HG03196 (cell line): ENCODE measurements around the gene ZYG11B.
"Not testable (repeated sequence)": the region's sequence is repeated elsewhere in the genome, so short reads cannot be mapped to it uniquely, and the experiment has no call there.

Experiments used
- ATAC-seq: cut with Tn5 transposase; IDR thresholded peaks from one replicate; pipeline ENCODE4 v1.9.1; 2021; ENCODE audit not compliant: unreplicated experiment

ZYG11B gene

GRCh38 chr1:52726265-52727113 lies at the start of gene ZYG11B:
Gene ZYG11B, plus strand, starts transcription at chr1:52726453. Its CDS starts 201 bp downstream, at chr1:52726654.
- ATAC-seq = peak; percentile 90

GRCh38 chr1:52677076-52677806 lies 49.0 kb upstream of the ZYG11B start:
- ATAC-seq = no peak

- no peak for ATAC-seq
These were observed 47.2 kb upstream of the ZYG11B start for GRCh38 chr1:52679048-52679447.

- ATAC-seq = no peak
These were observed 46.8 kb upstream of the ZYG11B start for GRCh38 chr1:52679498-52679897.

- no peak for ATAC-seq
These were observed 45.9 kb upstream of the ZYG11B start for GRCh38 chr1:52680353-52680752.

GRCh38 chr1:52681136-52681535 lies 45.1 kb upstream of the ZYG11B start:
- ATAC-seq = no peak

GRCh38 chr1:52683367-52683940 lies 42.8 kb upstream of the ZYG11B start:
- ATAC-seq = no peak

- no peak for ATAC-seq
These were observed 41.7 kb upstream of the ZYG11B start for GRCh38 chr1:52684545-52684944.

- ATAC-seq = peak; percentile 85
These were observed 39.9 kb upstream of the ZYG11B start for GRCh38 chr1:52686261-52686751.

- no peak for ATAC-seq
These were observed 39.4 kb upstream of the ZYG11B start for GRCh38 chr1:52686830-52687229.

- ATAC-seq = no peak
These were observed 34.4 kb upstream of the ZYG11B start for GRCh38 chr1:52691821-52692220.

GRCh38 chr1:52692697-52693096 lies 33.6 kb upstream of the ZYG11B start:
- ATAC-seq = no peak

GRCh38 chr1:52693351-52693750 lies 32.9 kb upstream of the ZYG11B start:
- ATAC-seq = not testable (repeated sequence)

GRCh38 chr1:52693843-52694242 lies 32.4 kb upstream of the ZYG11B start:
- no peak for ATAC-seq

- ATAC-seq = no peak
These were observed 30.6 kb upstream of the ZYG11B start for GRCh38 chr1:52695627-52696026.

GRCh38 chr1:52697795-52698674 lies 28.2 kb upstream of the ZYG11B start, which contains the start of gene COA7:
Gene COA7, minus strand, starts transcription at chr1:52698347. Its CDS starts 21 bp downstream, at chr1:52698326.
- ATAC-seq = peak; percentile 52

GRCh38 chr1:52702886-52703787 lies 23.1 kb upstream of the ZYG11B start:
- ATAC-seq = peak; percentile 86

- ATAC-seq = no peak
These were observed 20.1 kb upstream of the ZYG11B start for GRCh38 chr1:52706136-52706670.
